Stimulated activated naive B cell treated with anti-CD40 and anti-IgM and Interleukin-4, amounts not matched to agents 10 μg/mL and 1 μg/mL and 100 μg/mL, for 72 hours (primary cell): ENCODE data around the gene FRK.
"Not testable (repeated sequence)": the region's sequence is repeated elsewhere in the genome, so short reads cannot be mapped to it uniquely, and the experiment has no call there.

Source experiments
- ATAC-seq, 2 donors: fragments of 150-1000 bp; cut with Tn5 transposase; replicated peaks; 2 replicates each; pipeline ENCODE4 v1.10.0; 2021; ENCODE audit warnings: moderate library complexity in 1 of 2
- DNase-seq: peaks from one replicate; pipeline ENCODE4 v3.0.0; 2021
- H3K27ac Mint-ChIP-seq: one replicate; pipeline ENCODE4 v1.8.0; 2022; ENCODE audit warnings: mild to moderate bottlenecking, mixed read lengths
- H3K27me3 Mint-ChIP-seq, 2 donors: one replicate each; pipeline ENCODE4 v1.8.0; 2022; ENCODE audit warnings: mixed read lengths in 2 of 2
- H3K36me3 Mint-ChIP-seq, 2 donors: one replicate each; pipeline ENCODE4 v1.8.0; 2022; ENCODE audit warnings: mixed read lengths in 2 of 2, mild to moderate bottlenecking in 1 of 2
- H3K4me1 Mint-ChIP-seq, 2 donors: one replicate each; pipeline ENCODE4 v1.8.0; 2022; ENCODE audit warnings: mixed read lengths in 2 of 2, mild to moderate bottlenecking in 1 of 2
- H3K4me3 Mint-ChIP-seq, 2 donors: one replicate each; pipeline ENCODE4 v1.8.0; 2022; ENCODE audit warnings: mild to moderate bottlenecking in 2 of 2, mixed read lengths in 2 of 2, moderate library complexity in 1 of 2
- H3K9me3 Mint-ChIP-seq, 2 donors: one replicate each; pipeline ENCODE4 v1.8.0; 2022; ENCODE audit warnings: mixed read lengths in 2 of 2, mild to moderate bottlenecking in 1 of 2

Gene FRK

GRCh38 chr6:116062496-116062895 is 1.8 kb upstream of the FRK start:
- Mint-ChIP-seq H3K27ac (no peak overlapping the region), H3K4me3 (no peak overlapping the region), H3K36me3 (no peaks in the 10 kb centered on the region), H3K9me3 (no peaks in the 10 kb centered on the region), H3K27me3 (peaks cover 9 to 36% of the 10 kb centered on the region in 2 donors), H3K4me1 (peaks cover 6 to 7% of the 10 kb centered on the region in 2 donors)
- DNase-seq = no peak
- ATAC-seq = no peak

DNA sequence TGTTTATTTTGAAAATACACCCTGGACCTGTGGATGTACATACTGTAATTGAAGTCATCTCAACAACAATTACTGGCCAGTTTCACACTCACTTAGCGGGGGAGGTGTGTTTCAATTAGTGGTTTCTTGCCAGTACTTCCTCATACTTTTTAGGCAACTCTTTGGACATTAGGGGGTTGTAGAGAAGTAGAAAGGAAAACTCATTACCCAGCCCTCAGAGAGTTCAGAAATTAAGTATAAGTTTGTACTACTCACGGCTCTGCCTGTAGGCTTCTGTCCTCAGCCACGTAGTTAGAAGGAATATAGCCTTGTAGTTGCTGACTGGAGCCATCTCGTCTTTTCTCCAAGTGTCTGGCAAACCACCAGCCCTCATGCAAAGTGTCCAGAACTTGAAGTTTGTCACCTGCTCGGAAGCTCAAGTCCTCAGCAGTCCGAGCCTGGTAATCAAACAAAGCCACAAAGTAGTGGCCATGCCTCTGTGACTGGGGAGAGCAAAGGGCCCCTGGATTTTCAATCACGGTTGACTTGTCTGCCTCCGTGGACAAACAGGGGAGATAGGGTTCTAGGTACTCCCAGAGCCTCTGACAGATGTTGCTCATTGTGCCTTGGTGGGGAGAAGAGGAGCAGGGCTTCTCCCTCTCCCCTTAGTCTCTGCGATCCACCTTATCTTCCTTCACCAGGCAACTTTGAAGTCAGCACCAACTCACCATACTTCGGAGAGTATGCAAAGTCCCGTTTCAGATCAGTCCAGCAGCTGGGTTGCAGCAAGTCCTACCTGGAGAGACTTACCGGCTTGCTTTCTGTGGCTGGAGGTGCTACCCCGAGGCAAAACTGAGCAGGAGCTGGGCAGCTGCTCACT is 749 bp downstream of the FRK start:
- no peaks in the 10 kb centered on the region for H3K36me3 Mint-ChIP-seq
- DNase-seq (no peak), ATAC-seq (peak; percentile 42 to 57)

DNA sequence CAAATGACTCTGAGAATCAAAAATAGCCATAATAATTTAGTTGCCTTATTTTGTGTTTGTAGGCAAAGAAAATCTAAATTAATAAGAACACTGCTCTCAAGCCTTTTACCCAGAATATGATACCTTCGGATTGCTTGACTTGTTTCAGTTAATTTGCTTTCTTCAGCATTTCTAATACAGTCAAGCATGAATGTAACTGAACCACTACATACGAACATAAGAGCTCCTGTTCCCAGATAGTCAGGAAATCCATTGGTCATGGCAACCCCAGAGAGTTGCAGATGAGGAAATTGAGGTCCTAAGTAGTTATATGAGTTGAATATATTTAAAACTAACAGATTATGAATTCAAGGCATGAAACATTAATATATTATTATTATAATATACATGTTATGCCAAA is 2.9 kb downstream of the FRK start:
- H3K27ac Mint-ChIP-seq = no peak overlapping the region

More for the DNA sequence above, 749 bp downstream of the FRK start:
- no peak overlapping the region for H3K27ac Mint-ChIP-seq
- peaks cover 4 to 30% of the 10 kb centered on the region in 2 donors for H3K27me3 Mint-ChIP-seq
- peaks cover 6 to 7% of the 10 kb centered on the region in 2 donors for H3K4me1 Mint-ChIP-seq
- H3K4me3 Mint-ChIP-seq = peak overlapping the region; percentile 5 to 23
- no peaks in the 10 kb centered on the region for H3K9me3 Mint-ChIP-seq

GRCh38 chr6:116055513-116055912 is 5.2 kb downstream of the FRK start:
- H3K4me1 Mint-ChIP-seq = peaks cover 2% of the 10 kb centered on the region in 2 donors
- peaks cover 5 to 18% of the 10 kb centered on the region in 2 donors for H3K27me3 Mint-ChIP-seq
- no peak for DNase-seq
- no peak overlapping the region for H3K27ac Mint-ChIP-seq
- H3K36me3 Mint-ChIP-seq = no peaks in the 10 kb centered on the region
- no peak for ATAC-seq
- H3K4me3 Mint-ChIP-seq = no peak overlapping the region
- no peaks in the 10 kb centered on the region for H3K9me3 Mint-ChIP-seq

More for the DNA sequence above, 2.9 kb downstream of the FRK start:
- DNase-seq = no peak
- H3K4me3 Mint-ChIP-seq = no peak overlapping the region
- H3K27me3 Mint-ChIP-seq = peaks cover 4 to 22% of the 10 kb centered on the region in 2 donors
- H3K9me3 Mint-ChIP-seq = no peaks in the 10 kb centered on the region
- H3K36me3 Mint-ChIP-seq = no peaks in the 10 kb centered on the region
- ATAC-seq = no peak
- H3K4me1 Mint-ChIP-seq = peaks cover 6 to 7% of the 10 kb centered on the region in 2 donors

DNA sequence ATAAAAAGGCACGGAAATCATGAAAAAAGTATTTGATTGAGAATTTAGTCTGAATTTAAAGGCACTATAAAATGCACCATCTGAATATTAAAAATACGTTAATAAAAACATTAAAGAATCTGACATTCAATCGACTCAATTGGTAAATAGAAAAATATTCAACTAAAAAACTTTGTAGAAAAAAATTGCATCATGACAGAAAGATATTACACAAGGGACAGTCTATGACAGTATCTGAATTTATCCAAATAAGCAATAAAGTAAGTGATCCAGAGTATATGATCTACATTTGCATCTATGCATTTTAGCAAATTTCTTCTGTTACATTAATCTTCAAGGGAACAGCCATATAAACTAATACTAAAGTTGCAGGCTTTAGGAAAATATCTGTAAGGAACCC is 9.4 kb downstream of the FRK start:
- no peak for DNase-seq
- H3K4me3 Mint-ChIP-seq = no peak overlapping the region
- no peaks in the 10 kb centered on the region for H3K36me3 Mint-ChIP-seq
- H3K4me1 Mint-ChIP-seq = peaks cover 6 to 10% of the 10 kb centered on the region in 2 donors
- H3K9me3 Mint-ChIP-seq = no peaks in the 10 kb centered on the region
- peaks cover 19 to 25% of the 10 kb centered on the region in 2 donors for H3K27me3 Mint-ChIP-seq
- H3K27ac Mint-ChIP-seq = no peak overlapping the region
- ATAC-seq = no peak

DNA sequence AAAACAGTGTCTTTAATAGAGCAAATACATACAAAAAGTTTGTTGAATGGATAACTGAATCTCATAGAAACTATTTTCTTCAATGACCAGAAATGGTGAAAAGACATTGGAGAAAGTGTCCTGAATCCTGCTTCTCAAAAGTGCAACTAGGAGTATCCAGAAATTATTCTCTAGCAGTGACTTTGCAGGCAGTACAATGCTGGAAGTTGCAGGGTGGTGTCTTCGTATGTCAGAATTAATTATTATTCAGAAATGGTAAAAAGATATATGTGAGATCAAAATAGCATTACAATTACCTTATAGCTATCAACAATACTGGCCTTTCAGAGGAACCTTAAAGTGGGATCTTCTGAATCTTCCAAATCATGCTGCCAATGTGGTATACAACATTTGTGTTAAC is 10.0 kb downstream of the FRK start:
- DNase-seq = no peak
- H3K27ac Mint-ChIP-seq = no peak overlapping the region
- ATAC-seq = no peak
- H3K9me3 Mint-ChIP-seq = no peaks in the 10 kb centered on the region
- H3K4me3 Mint-ChIP-seq = no peak overlapping the region
- H3K36me3 Mint-ChIP-seq = no peaks in the 10 kb centered on the region
- H3K4me1 Mint-ChIP-seq = peaks cover 6 to 10% of the 10 kb centered on the region in 2 donors
- peaks cover 19 to 25% of the 10 kb centered on the region in 2 donors for H3K27me3 Mint-ChIP-seq

- Mint-ChIP-seq H3K4me3 (no peak overlapping the region), H3K27ac (no peak overlapping the region), H3K4me1 (peaks cover 6 to 10% of the 10 kb centered on the region in 2 donors), H3K36me3 (no peaks in the 10 kb centered on the region), H3K9me3 (peaks cover 0 to 1% of the 10 kb centered on the region in 2 donors), H3K27me3 (peaks cover 19 to 25% of the 10 kb centered on the region in 2 donors)
- DNase-seq = no peak
- no peak for ATAC-seq
These were observed 11.4 kb downstream of the FRK start for GRCh38 chr6:116049321-116049720.

DNA sequence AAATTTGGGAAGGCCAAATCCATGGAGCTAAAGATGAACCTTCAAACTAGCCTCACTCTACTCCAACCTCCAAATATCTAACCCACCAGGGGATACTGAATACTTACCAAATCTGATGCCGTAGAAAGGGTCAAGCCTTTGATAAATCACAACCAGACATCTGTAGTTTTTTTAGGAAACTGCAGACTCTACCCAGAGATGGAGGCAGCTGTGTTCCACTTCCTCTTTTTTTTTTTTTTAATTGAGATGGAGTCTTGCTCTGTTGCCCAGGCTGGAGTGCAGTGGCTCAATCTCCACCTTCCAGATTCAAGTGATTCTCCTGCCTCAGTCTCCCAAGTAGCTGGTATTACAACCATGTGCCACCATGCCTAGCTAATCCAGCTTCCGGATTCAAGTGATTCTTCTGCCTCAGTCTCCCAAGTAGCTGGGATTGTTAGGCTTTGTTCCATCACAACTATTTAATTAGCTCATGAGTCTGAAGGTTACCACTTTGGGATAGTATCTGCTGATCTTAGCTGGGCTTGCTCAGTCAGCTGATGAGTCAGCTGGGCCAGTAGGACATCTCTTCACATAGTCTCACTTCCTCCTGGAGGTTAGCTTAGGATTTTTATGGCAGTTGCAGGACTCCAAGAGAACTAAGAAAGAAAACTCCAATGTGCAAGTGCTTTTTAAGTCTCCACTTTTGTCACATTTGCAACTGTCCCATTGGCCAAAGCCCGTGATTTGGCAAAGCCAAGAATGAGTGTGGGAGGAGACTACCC is 13.3 kb downstream of the FRK start:
- Mint-ChIP-seq H3K27me3 (peaks cover 26 to 31% of the 10 kb centered on the region in 2 donors), H3K4me1 (peaks cover 6 to 10% of the 10 kb centered on the region in 2 donors), H3K27ac (no peak overlapping the region), H3K4me3 (no peak overlapping the region), H3K9me3 (peaks cover 0 to 1% of the 10 kb centered on the region in 2 donors), H3K36me3 (no peaks in the 10 kb centered on the region)
- DNase-seq = no peak
- ATAC-seq = peak; percentile 86 to 98

DNA sequence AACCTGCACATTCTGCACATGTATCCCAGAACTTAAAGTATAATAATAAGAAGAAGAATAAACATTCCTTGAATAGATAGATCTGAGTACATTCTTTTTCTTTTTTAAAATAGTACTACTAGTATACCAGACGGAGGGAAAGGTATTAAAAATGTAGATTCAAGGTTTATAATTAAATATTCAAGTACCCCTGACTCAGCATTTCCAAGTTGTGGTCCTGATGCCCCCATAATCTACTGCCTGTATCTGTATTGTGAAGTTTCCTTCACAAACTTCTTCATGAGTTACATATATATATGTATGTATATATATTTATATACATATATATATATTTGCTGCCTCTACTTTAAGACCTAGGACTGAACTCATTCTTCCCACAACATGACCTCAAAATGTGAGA is 14.0 kb downstream of the FRK start:
- Mint-ChIP-seq H3K4me1 (peaks cover 6 to 10% of the 10 kb centered on the region in 2 donors), H3K4me3 (no peak overlapping the region), H3K9me3 (peaks cover 0 to 1% of the 10 kb centered on the region in 2 donors), H3K27ac (no peak overlapping the region), H3K36me3 (no peaks in the 10 kb centered on the region), H3K27me3 (peaks cover 25 to 29% of the 10 kb centered on the region in 2 donors)
- no peak for DNase-seq
- no peak for ATAC-seq

DNA sequence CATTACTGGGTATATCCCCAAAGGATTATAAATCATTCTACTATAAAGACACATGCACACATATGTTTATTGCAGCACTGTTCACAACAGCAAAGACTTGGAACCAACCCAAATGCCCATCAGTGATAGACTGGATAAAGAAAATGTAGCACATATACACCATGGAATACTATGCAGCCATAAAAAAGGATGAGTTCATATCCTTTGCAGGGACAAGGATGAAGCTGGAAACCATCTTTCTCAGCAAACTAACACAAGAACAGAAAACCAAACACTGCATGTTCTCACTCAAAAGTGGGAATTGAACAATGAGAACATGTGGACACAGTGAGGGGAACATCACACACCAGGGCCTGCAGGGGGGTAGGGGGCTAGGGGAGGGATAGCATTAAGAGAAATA is 14.4 kb downstream of the FRK start:
- not testable (repeated sequence) for ATAC-seq

DNA sequence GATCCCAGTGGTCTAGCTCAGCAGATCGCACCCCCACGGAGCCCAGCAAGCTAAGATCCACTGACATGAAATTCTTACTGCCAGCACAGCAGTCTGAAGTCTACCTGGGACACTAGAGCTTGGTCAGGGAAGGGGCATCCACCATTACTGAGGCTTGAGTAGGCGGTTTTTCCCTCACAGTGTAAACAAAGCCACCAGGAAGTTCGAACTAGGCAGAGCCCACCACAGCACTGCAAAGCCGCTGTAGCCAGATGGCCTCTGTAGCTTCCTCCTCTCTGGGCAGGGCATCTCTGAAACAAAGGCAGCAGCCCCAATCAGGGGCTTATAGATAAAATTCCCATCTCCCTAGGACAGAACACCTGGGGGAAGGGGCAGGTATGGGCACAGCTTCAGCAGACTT is 18.8 kb downstream of the FRK start:
- DNase-seq (no peak), ATAC-seq (no peak)
- H3K27me3 Mint-ChIP-seq = peaks cover 9 to 33% of the 10 kb centered on the region in 2 donors
- H3K36me3 Mint-ChIP-seq = no peaks in the 10 kb centered on the region
- H3K9me3 Mint-ChIP-seq = peaks cover 0 to 3% of the 10 kb centered on the region in 2 donors
- no peak overlapping the region for H3K4me3 Mint-ChIP-seq
- peaks cover 0 to under 1% of the 10 kb centered on the region in 2 donors for H3K4me1 Mint-ChIP-seq
- H3K27ac Mint-ChIP-seq = no peak overlapping the region

More for the DNA sequence above, 14.4 kb downstream of the FRK start:
- H3K27ac Mint-ChIP-seq, H3K4me3 Mint-ChIP-seq, DNase-seq, H3K36me3 Mint-ChIP-seq, H3K9me3 Mint-ChIP-seq: not testable (repeated sequence)
- H3K27me3 Mint-ChIP-seq = peaks cover 25 to 32% of the 10 kb centered on the region in 2 donors
- peaks cover 6 to 10% of the 10 kb centered on the region in 2 donors for H3K4me1 Mint-ChIP-seq

GRCh38 chr6:116040993-116041392 is 19.7 kb downstream of the FRK start:
- Mint-ChIP-seq H3K27ac (no peak overlapping the region), H3K4me1 (no peaks in the 10 kb centered on the region), H3K27me3 (peaks cover 9 to 33% of the 10 kb centered on the region in 2 donors), H3K9me3 (peaks cover 0 to 3% of the 10 kb centered on the region in 2 donors), H3K4me3 (no peak overlapping the region), H3K36me3 (no peaks in the 10 kb centered on the region)
- DNase-seq = no peak
- ATAC-seq = no peak

DNA sequence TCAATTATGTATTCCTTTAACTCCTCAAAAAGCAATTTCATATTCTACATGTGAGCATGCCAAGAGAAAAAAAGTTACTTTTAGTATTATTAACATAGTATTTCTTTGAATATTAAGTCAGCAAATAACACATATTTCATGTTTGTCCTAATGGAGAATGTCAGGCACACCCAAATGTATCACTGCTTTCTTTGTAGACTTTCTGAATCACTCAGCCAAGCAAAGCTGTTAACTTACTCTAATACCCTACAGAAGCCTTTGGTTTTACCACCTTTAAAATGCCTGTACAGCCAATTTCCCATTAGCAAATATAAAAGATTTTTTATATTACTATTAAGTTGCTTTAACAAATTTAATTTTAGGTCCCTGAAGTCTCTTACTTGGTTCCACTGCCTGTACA is 23.8 kb downstream of the FRK start:
- Mint-ChIP-seq H3K4me1 (peaks cover 0 to 2% of the 10 kb centered on the region in 2 donors), H3K4me3 (no peak overlapping the region), H3K9me3 (peaks cover 0 to 1% of the 10 kb centered on the region in 2 donors), H3K27me3 (peaks cover 6 to 34% of the 10 kb centered on the region in 2 donors), H3K27ac (no peak overlapping the region), H3K36me3 (no peaks in the 10 kb centered on the region)
- ATAC-seq = no peak
- DNase-seq = no peak

DNA sequence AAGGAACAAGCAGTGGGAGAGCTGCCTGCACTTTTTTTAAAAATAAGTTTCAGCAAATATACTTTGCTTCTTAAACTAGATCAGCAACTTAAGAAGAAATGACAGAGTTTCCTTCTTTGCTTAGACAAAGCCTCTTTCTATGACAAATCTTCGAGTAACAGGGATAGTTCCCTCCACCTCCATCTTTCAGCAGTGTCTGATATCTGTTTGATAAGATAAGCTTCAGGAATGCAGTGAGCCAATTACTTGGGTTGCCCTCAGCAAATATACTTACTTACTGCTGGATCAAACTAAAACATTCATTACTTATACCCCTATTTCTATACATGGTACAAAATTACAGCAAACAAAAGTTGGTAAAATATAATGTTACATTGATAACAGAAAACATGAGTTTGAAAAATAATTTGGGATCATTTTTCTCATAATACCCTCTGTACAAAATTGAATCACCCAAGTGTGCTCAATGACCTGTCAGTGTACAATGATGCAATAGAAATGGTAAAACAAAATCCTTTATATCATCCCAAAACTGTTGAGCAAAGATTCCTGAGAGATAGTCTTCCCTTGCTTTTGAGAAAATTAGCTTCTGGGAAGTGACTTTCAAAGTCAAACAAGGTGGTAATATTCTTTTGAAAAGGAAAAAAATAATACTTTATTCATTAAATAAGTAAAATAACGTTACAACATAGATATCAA is 24.5 kb downstream of the FRK start:
- Mint-ChIP-seq H3K27ac (no peak overlapping the region), H3K4me3 (no peak overlapping the region), H3K4me1 (peaks cover 0 to 2% of the 10 kb centered on the region in 2 donors), H3K36me3 (no peaks in the 10 kb centered on the region), H3K27me3 (peaks cover 6 to 30% of the 10 kb centered on the region in 2 donors), H3K9me3 (peaks cover 0 to 1% of the 10 kb centered on the region in 2 donors)
- DNase-seq (no peak), ATAC-seq (no peak)
